HepG2 (cell line): Measurements from ENCODE around the gene PPM1H. TPM values are rescaled to one million over a fixed set of nuclear protein-coding genes. Genes with fewer than 3 reads are reported as not detected.

Experiments used
- ATRX ChIP-seq: sonication (generic); formaldehyde crosslinking; IDR thresholded peaks from 2 replicates; pipeline ENCODE4 v1.4.0; 2020; ENCODE audit warnings: missing genetic modification reagents, borderline replicate concordance
- BORCS8-MEF2B ChIP-seq: sonication (generic); formaldehyde crosslinking; IDR thresholded peaks from 2 replicates; pipeline ENCODE4 v1.8.0; 2022; ENCODE audit warnings: mild to moderate bottlenecking, missing genetic modification reagents
- ISL2 ChIP-seq: sonication (generic); formaldehyde crosslinking; IDR thresholded peaks from 2 replicates; pipeline ENCODE4 v1.5.0; 2020; ENCODE audit warnings: missing genetic modification reagents
- KDM4B ChIP-seq: sonication (generic); formaldehyde crosslinking; IDR thresholded peaks from 2 replicates; pipeline ENCODE4 v1.4.0; 2020; ENCODE audit warnings: missing genetic modification reagents
- SUZ12 ChIP-seq: fragments of 150-350 bp; IDR thresholded peaks from 2 replicates; pipeline ENCODE4 v1.6.1; 2014; ENCODE audit warnings: low read depth, low read length
- TGIF2 ChIP-seq: IDR thresholded peaks from 2 replicates; pipeline ENCODE4 v1.6.1; 2016; ENCODE audit warnings: control low read depth, missing compliant biosample characterization
- ZFP36L1 ChIP-seq: sonication (generic); formaldehyde crosslinking; IDR thresholded peaks from 2 replicates; pipeline ENCODE4 v1.8.0; 2022; ENCODE audit warnings: mild to moderate bottlenecking, missing genetic modification reagents, moderate library complexity
- ZNF317 ChIP-seq: sonication (generic); formaldehyde crosslinking; IDR thresholded peaks from 2 replicates; pipeline ENCODE4 v1.5.0; 2020; ENCODE audit warnings: mild to moderate bottlenecking, missing genetic modification reagents
- ZNF329 ChIP-seq: sonication (generic); formaldehyde crosslinking; IDR thresholded peaks from 2 replicates; pipeline ENCODE4 v1.9.0; 2021; ENCODE audit warnings: low read depth, mild to moderate bottlenecking, missing genetic modification reagents
- ZNF382 ChIP-seq: sonication (generic); formaldehyde crosslinking; IDR thresholded peaks from 2 replicates; pipeline ENCODE4 v1.5.0; 2020; ENCODE audit warnings: missing genetic modification reagents, mild to moderate bottlenecking, borderline replicate concordance
- ZNF713 ChIP-seq: sonication (generic); formaldehyde crosslinking; IDR thresholded peaks from 2 replicates; pipeline ENCODE4 v1.4.0; 2020; ENCODE audit warnings: mild to moderate bottlenecking, missing genetic modification reagents
- ZNF75D ChIP-seq: sonication (generic); formaldehyde crosslinking; IDR thresholded peaks from 2 replicates; pipeline ENCODE4 v1.8.1; 2023; ENCODE audit warnings: missing genetic modification reagents, mild to moderate bottlenecking, borderline replicate concordance
- ZNF780A ChIP-seq: sonication (generic); formaldehyde crosslinking; IDR thresholded peaks from 2 replicates; pipeline ENCODE4 v1.8.0; 2022; ENCODE audit warnings: mild to moderate bottlenecking, missing genetic modification reagents, moderate library complexity
- ZNF788 ChIP-seq: sonication (generic); formaldehyde crosslinking; IDR thresholded peaks from 2 replicates; pipeline ENCODE4 v1.5.0; 2020; ENCODE audit warnings: mild to moderate bottlenecking, missing genetic modification reagents, borderline replicate concordance
- ZSCAN12 ChIP-seq: sonication (generic); formaldehyde crosslinking; IDR thresholded peaks from 2 replicates; pipeline ENCODE4 v1.9.0; 2021; ENCODE audit warnings: mild to moderate bottlenecking, missing genetic modification reagents
- polyA plus RNA-seq, 8 experiments: library from polyadenylated mRNA; depleted of rRNA in 3 of 8; stranded (reverse) in 7 of 8; unstranded in 1 of 8; fragments of >200 nt; fragmentation: Illumina TruSeq in 4 of 8; extraction: Trizol in 4 of 8; gene quantifications; 2 replicates each; pipeline versions ENCODE4 v1.2.1 to v1.2.3, GENCODE V29; 2011 to 2016; ENCODE audit warnings: low read depth in 4 of 8, missing spikeins in 1 of 8, mixed read lengths in 1 of 8; ENCODE audit not compliant: insufficient read depth in 1 of 8
- total RNA-seq, 5 experiments: library from RNA; depleted of rRNA; stranded (reverse); fragments of >200 nt; fragmentation: Illumina TruSeq; extraction: Trizol; gene quantifications; 2 replicates each; pipeline ENCODE4 v1.2.3, GENCODE V29; 2016; ENCODE audit warnings: low read depth in 1 of 5
- TF ChIP-seq, protein P1 (sequence below): sonication (generic); formaldehyde crosslinking; IDR thresholded peaks from one replicate; pipeline ENCODE4 v1.5.1; 2020; ENCODE audit warnings: mild to moderate bottlenecking, missing genetic modification reagents; ENCODE audit errors: not compliant biosample characterization
- TF ChIP-seq, protein P2 (sequence below): sonication (generic); formaldehyde crosslinking; IDR thresholded peaks from 2 replicates; pipeline ENCODE4 v1.9.0; 2021; ENCODE audit warnings: missing genetic modification reagents, mild to moderate bottlenecking, borderline replicate concordance
- TF ChIP-seq, protein P3 (sequence below): sonication (generic); formaldehyde crosslinking; IDR thresholded peaks from 2 replicates; pipeline ENCODE4 v1.4.0; 2020; ENCODE audit warnings: mild to moderate bottlenecking, low read depth, missing genetic modification reagents

Gene PPM1H
- total and polyA plus RNA-seq, 2 of the 13 experiments (the other 11 are each of a cell fraction or from before 2014, with no cell fraction given): 29.1 to 38.1 TPM

DNA sequence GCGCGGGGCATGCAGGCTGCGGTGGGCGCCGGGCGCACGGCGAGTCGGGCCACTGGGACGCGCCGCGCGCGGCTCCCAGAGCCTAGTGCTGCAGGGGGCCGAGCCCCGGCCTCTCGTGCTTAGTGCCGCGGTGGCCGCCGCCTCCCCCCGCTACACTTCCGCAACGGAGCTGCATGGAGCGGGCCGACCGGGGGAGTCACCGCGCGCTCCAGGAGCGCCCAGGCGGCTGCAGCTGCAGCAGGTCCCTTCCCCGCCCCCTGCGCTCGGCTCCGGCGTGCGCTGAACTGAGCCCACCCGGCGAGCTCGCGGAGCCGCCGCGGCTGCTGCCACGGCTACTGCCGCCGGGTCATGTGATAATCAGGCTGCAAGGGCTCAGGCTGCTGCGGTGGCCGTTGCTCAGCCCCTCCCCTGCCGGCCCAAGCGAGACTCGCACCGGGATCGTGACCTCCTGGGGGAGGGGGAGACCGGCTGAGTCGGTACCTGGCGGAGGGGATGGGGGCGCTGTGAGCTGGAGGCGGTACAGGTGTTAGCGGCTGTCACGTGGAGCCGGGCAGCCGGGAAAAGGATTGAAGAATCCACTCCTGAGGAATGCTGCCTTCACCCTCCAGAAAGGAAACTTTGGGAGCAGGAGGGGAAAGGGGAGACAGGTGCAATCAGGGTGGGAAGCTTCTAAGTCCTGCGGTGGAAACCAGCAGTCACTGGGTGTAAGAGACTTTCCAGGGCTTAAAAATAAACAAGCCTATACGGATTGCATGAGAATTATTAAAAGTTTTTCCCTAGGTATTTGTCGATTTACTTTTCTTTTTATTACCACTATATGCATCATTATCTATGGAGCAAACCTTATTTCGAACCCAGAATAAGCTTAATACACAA, at the start of gene PPM1H (continued):
- TF ChIP-seq, protein P1, sequence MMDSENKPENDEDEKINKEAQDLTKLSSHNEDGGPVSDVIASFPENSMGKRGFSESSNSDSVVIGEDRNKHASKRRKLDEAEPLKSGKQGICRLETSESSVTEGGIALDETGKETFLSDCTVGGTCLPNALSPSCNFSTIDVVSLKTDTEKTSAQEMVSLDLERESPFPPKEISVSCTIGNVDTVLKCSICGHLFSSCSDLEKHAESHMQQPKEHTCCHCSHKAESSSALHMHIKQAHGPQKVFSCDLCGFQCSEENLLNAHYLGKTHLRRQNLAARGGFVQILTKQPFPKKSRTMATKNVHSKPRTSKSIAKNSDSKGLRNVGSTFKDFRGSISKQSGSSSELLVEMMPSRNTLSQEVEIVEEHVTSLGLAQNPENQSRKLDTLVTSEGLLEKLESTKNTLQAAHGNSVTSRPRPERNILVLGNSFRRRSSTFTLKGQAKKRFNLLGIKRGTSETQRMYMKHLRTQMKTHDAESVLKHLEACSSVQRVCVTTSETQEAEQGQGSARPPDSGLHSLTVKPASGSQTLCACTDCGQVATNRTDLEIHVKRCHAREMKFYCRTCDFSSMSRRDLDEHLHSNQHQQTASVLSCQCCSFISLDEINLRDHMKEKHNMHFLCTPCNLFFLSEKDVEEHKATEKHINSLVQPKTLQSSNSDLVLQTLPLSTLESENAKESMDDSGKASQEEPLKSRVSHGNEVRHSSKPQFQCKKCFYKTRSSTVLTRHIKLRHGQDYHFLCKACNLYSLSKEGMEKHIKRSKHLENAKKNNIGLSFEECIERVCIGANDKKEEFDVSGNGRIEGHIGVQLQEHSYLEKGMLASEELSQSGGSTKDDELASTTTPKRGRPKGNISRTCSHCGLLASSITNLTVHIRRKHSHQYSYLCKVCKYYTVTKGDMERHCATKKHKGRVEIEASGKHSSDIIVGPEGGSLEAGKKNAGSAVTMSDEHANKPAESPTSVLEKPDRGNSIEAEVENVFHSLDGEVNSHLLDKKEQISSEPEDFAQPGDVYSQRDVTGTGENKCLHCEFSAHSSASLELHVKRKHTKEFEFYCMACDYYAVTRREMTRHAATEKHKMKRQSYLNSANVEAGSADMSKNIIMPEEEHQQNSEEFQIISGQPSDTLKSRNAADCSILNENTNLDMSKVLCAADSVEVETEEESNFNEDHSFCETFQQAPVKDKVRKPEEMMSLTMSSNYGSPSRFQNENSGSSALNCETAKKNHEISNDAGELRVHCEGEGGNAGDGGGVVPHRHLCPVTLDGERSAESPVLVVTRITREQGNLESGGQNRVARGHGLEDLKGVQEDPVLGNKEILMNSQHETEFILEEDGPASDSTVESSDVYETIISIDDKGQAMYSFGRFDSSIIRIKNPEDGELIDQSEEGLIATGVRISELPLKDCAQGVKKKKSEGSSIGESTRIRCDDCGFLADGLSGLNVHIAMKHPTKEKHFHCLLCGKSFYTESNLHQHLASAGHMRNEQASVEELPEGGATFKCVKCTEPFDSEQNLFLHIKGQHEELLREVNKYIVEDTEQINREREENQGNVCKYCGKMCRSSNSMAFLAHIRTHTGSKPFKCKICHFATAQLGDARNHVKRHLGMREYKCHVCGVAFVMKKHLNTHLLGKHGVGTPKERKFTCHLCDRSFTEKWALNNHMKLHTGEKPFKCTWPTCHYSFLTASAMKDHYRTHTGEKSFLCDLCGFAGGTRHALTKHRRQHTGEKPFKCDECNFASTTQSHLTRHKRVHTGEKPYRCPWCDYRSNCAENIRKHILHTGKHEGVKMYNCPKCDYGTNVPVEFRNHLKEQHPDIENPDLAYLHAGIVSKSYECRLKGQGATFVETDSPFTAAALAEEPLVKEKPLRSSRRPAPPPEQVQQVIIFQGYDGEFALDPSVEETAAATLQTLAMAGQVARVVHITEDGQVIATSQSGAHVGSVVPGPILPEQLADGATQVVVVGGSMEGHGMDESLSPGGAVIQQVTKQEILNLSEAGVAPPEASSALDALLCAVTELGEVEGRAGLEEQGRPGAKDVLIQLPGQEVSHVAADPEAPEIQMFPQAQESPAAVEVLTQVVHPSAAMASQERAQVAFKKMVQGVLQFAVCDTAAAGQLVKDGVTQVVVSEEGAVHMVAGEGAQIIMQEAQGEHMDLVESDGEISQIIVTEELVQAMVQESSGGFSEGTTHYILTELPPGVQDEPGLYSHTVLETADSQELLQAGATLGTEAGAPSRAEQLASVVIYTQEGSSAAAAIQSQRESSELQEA (CRISPR knock-in tag): no peak
- no peak for TF ChIP-seq SUZ12
- no peak; the same call in none of the 2 replicates for TF ChIP-seq ISL2 (CRISPR knock-in tag)
- TF ChIP-seq ZSCAN12 (CRISPR knock-in tag): no peak
- TF ChIP-seq KDM4B (CRISPR knock-in tag): peak; percentile 98
- peak; percentile 47; the same call in 1 of the 2 replicates for TF ChIP-seq TGIF2
- peak; percentile 91 for TF ChIP-seq BORCS8-MEF2B
- TF ChIP-seq ATRX (CRISPR knock-in tag): no peak
- no peak for TF ChIP-seq ZNF382 (CRISPR knock-in tag)
- 0 out of 2 replicates have a peak, but pooled peaks have one; percentile 54 for TF ChIP-seq ZNF780A (CRISPR knock-in tag)
- no peak for TF ChIP-seq ZNF713 (CRISPR knock-in tag)
- TF ChIP-seq ZFP36L1 (CRISPR knock-in tag): peak; percentile 86; the same call in 1 of the 2 replicates
- peak; percentile 82; the same call in 1 of the 2 replicates for TF ChIP-seq ZNF788 (CRISPR knock-in tag)
- no peak for TF ChIP-seq ZNF75D (CRISPR knock-in tag)
- TF ChIP-seq, protein P2, sequence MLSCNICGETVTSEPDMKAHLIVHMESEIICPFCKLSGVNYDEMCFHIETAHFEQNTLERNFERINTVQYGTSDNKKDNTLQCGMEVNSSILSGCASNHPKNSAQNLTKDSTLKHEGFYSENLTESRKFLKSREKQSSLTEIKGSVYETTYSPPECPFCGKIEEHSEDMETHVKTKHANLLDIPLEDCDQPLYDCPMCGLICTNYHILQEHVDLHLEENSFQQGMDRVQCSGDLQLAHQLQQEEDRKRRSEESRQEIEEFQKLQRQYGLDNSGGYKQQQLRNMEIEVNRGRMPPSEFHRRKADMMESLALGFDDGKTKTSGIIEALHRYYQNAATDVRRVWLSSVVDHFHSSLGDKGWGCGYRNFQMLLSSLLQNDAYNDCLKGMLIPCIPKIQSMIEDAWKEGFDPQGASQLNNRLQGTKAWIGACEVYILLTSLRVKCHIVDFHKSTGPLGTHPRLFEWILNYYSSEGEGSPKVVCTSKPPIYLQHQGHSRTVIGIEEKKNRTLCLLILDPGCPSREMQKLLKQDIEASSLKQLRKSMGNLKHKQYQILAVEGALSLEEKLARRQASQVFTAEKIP (CRISPR knock-in tag): no peak
- 0 out of 2 replicates have a peak, but pooled peaks have one; percentile 33 for TF ChIP-seq ZNF329 (CRISPR knock-in tag)
- TF ChIP-seq ZNF317: peak; percentile 72; the same call in 1 of the 2 replicates
- TF ChIP-seq, protein P3, sequence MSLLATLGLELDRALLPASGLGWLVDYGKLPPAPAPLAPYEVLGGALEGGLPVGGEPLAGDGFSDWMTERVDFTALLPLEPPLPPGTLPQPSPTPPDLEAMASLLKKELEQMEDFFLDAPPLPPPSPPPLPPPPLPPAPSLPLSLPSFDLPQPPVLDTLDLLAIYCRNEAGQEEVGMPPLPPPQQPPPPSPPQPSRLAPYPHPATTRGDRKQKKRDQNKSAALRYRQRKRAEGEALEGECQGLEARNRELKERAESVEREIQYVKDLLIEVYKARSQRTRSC (CRISPR knock-in tag): no peak
